Left forelimb (tissue), 1 donor: ENCODE results near the gene SWAP70.

Experiments
- DNase-seq: peaks from one replicate; pipeline ENCODE4 v3.0.0-alpha.2; 2018; ENCODE audit warnings: low spot score

SWAP70 gene

GRCh38 chr11:9776203-9776602 lies 112.3 kb downstream of the SWAP70 start:
- no peak for DNase-seq

- DNase-seq: no peak
Measured at GRCh38 chr11:9777066-9777465, 113.2 kb downstream of the SWAP70 start.

- DNase-seq: no peak
Measured at GRCh38 chr11:9777525-9777924, 113.6 kb downstream of the SWAP70 start.

- DNase-seq: no peak
Measured at GRCh38 chr11:9780929-9781328, 117.1 kb downstream of the SWAP70 start.

- no peak for DNase-seq
Measured at GRCh38 chr11:9783986-9784385, 120.1 kb downstream of the SWAP70 start.

GRCh38 chr11:9784602-9785315 lies 120.9 kb downstream of the SWAP70 start:
- no peak for DNase-seq

- DNase-seq: no peak
Measured at GRCh38 chr11:9787260-9787659, 123.4 kb downstream of the SWAP70 start.

GRCh38 chr11:9787981-9788521 lies 124.2 kb downstream of the SWAP70 start:
- no peak for DNase-seq

- no peak for DNase-seq
Measured at GRCh38 chr11:9789910-9790309, 126.0 kb downstream of the SWAP70 start.

GRCh38 chr11:9790703-9791102 lies 126.8 kb downstream of the SWAP70 start:
- DNase-seq: no peak

- no peak for DNase-seq
Measured at GRCh38 chr11:9796266-9796665, 132.4 kb downstream of the SWAP70 start.

GRCh38 chr11:9796854-9797253 lies 133.0 kb downstream of the SWAP70 start:
- no peak for DNase-seq

- DNase-seq: no peak
Measured at GRCh38 chr11:9797300-9797699, 133.4 kb downstream of the SWAP70 start.

- no peak for DNase-seq
Measured at GRCh38 chr11:9799886-9800285, 136.0 kb downstream of the SWAP70 start.

GRCh38 chr11:9802291-9802861 lies 138.5 kb downstream of the SWAP70 start:
- no peak for DNase-seq
